Fibroblast of pulmonary artery (primary cell): Measurements from ENCODE around the gene SSTR4.

Experiments used
- DNase-seq: peaks from one replicate; pipeline ENCODE4 v3.0.0-alpha.2; 2010; ENCODE audit warnings: low read depth
- H3K4me3 ChIP-seq: replicated peaks from 2 replicates; pipeline ENCODE4 v1.5.1; 2011; ENCODE audit warnings: low read depth, mild to moderate bottlenecking, control low read depth, low read length, moderate library complexity
- TF ChIP-seq, protein P1 (sequence below): IDR thresholded peaks from 2 replicates; pipeline ENCODE4 v1.5.1; 2011; ENCODE audit warnings: mild to moderate bottlenecking, control low read depth, low read length, inconsistent platforms; ENCODE audit errors: missing control alignments

The SSTR4 gene

DNA sequence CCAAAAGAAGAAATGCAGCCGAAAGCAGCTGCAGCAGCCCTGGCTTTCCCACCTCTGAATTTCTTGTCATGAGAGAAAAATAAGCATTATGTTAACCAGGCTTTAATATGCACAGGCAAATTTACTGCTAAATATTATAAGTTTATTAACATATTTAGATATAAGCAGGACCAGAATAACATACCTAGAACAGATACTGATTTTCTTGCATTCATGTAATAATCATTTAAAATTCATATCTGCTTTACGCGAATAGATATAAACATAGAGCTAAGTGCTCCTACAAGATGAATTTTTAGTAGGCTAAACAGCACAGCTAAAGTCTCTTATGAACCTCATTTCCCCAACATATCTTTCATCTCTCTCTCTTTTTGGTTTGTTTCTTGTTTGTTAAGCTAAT lies 36.3 kb downstream of the SSTR4 start:
- H3K4me3 ChIP-seq = no peak overlapping the region
- TF ChIP-seq, protein P1, sequence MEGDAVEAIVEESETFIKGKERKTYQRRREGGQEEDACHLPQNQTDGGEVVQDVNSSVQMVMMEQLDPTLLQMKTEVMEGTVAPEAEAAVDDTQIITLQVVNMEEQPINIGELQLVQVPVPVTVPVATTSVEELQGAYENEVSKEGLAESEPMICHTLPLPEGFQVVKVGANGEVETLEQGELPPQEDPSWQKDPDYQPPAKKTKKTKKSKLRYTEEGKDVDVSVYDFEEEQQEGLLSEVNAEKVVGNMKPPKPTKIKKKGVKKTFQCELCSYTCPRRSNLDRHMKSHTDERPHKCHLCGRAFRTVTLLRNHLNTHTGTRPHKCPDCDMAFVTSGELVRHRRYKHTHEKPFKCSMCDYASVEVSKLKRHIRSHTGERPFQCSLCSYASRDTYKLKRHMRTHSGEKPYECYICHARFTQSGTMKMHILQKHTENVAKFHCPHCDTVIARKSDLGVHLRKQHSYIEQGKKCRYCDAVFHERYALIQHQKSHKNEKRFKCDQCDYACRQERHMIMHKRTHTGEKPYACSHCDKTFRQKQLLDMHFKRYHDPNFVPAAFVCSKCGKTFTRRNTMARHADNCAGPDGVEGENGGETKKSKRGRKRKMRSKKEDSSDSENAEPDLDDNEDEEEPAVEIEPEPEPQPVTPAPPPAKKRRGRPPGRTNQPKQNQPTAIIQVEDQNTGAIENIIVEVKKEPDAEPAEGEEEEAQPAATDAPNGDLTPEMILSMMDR = no peak
- no peak for DNase-seq

DNA sequence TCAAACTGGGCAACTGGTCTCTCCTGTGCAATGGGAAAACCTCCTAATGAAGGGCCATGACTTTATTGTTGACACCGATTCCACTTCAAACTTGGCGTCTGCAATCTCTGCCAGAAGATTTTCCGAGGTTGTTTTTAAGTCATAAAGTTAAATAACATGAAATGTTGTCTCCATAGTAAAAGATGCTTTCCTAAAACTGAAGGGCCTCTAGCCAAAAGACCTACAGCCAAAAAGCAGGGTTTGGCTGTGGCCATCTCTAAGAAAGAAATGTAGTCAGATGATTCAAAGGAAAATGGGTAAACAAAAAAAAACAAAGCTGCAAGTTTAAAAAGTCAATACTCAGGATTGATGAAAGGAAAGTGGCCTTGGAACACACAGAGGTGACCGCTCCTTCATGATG lies 36.9 kb downstream of the SSTR4 start:
- TF ChIP-seq, protein P1 = no peak
- H3K4me3 ChIP-seq = no peak overlapping the region
- DNase-seq = no peak

DNA sequence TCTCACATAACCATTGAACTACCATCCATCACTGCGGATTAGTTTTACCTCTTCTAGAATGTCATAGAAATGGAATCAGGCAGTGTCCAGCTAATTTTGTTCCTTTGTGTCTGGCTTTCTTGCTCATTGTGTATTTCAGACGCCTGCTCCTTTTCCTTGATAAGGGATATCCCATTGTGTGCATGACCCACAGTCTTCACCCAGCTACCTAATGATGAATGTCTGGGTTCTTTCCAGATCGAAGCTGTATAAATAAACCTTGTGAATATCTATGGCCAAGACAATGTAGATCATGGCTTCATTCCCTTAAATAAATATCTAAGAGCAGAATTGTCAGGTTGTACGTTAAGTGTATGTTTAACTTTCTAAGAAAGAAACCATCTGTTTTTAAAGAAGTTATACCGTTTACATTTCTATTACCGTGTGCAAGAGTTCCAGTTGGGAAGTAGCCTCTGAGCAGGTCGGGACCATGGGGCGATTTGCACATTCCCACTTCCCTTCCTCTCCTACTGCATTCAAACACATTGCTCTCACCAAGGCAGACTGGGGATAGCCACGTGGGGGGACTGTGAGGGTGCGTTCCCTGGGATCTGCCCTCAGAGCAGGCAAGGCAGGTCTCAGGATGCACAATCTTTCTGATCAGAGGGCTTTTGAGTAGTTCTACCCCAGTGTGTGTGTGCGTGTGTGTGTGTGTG lies 37.9 kb downstream of the SSTR4 start:
- no peak for DNase-seq
- TF ChIP-seq, protein P1 = no peak
- H3K4me3 ChIP-seq = no peak overlapping the region

DNA sequence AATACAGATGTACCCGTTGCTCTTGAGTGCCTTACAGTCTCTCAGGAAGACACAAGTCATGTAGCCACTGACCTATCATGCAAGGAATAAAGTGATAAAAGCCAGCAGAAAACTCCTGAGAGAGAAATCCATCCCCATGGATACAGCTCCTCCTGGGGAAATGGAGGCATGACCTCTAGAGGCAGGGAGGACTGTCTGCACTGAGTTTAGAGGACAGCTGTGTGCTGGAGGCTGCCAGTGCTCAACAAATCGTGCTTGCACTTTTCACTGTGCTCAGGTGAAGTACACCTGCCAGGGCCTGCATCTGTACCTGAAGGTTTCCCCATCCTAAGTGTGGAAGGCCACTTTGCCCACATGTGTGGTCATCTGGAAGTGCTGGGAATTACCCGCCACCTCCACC lies 38.9 kb downstream of the SSTR4 start:
- H3K4me3 ChIP-seq = no peak overlapping the region
- no peak for DNase-seq
- TF ChIP-seq, protein P1 = no peak

DNA sequence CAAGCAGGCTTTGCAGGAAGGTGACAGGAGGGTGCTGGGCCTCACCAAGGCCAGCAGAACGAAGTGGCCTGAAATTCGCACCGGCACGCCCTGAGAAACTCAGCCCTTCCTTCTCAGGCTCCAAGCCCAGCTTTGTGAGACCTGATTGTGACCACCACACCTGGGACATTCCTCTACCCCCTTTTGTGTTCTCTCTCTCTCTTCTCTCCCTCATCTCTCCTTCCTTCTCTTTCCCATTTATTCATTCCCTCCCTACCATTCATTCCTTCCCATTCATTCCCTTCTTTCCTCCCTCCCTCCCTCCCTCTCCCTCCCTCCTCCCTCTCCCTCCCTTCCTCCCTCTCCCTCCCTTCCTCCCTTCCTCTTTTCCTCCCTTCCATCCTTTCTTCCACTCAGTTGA lies 42.2 kb downstream of the SSTR4 start:
- no peak for DNase-seq
- no peak overlapping the region for H3K4me3 ChIP-seq
- TF ChIP-seq, protein P1 = no peak

DNA sequence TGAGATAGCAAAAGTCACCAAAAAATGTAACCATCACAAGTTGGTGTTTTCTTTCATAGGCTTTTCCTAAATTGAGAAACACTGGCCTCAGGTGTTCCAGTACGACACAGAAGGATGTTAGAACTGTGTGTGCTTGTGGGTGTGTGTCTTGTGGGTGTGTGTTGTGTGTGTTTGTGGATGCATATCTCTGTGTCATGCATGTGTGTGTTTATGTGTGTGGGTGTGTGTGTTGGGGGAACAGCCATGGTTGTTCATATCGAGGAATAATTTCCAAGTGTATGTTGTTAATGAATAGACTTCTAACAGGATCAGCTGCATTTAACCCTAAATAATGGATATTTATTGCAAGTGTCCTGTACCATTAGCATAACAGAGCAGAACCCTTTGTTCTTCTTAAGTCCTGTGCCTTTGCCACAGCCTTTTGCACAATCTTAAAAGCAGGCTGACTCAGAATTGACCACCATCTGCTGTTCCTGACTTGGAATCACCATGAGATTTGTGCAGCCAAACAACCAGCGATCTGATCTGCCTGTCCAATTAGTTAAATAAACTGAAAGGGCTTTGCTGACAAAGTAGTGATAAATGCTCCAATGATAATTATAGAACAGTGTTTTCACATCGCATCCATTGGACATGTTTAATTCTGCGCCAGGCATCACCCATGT lies 43.4 kb downstream of the SSTR4 start:
- peak; percentile 76 for DNase-seq
- no peak overlapping the region for H3K4me3 ChIP-seq
- TF ChIP-seq, protein P1 = no peak

DNA sequence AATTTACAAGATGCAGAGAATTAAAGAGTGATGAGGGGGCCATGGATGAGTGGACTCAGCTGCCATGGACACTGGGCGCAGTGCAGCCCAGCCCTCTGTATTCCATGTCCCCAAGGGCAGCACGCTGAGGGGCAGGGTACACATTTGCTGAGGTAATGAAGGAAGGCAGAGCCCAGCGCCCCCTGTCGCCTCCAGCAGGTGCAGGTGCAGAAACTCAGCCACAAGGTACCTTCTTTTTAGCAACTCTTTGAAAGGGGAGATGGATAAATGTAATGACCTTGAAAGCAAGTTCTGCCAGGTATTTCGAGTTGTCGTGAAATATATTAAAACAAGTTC lies 43.9 kb downstream of the SSTR4 start:
- TF ChIP-seq, protein P1 = peak; percentile 25
- H3K4me3 ChIP-seq = no peak overlapping the region
- no peak for DNase-seq
